HepG2 (cell line): ENCODE data around the gene C6orf136. TPM values are rescaled to one million over a fixed set of nuclear protein-coding genes. Genes with fewer than 3 reads are reported as not detected.

Source experiments
- ATF1 ChIP-seq: IDR thresholded peaks from 2 replicates; pipeline ENCODE4 v1.6.1; 2016; ENCODE audit warnings: mild to moderate bottlenecking, control low read depth
- CBX5 ChIP-seq: sonication (generic); formaldehyde crosslinking; IDR thresholded peaks from 2 replicates; pipeline ENCODE4 v1.4.0; 2020; ENCODE audit warnings: missing genetic modification reagents, borderline replicate concordance
- CHD4 ChIP-seq: fragments of 200-600 bp; sonication (generic); IDR thresholded peaks from 2 replicates; pipeline ENCODE4 v1.7.0; 2017; ENCODE audit warnings: mild to moderate bottlenecking, low read length, borderline replicate concordance
- ERF ChIP-seq: IDR thresholded peaks from 2 replicates; pipeline ENCODE4 v1.6.1; 2018; ENCODE audit warnings: missing biosample characterization, missing genetic modification reagents
- GFI1 ChIP-seq: sonication (generic); formaldehyde crosslinking; IDR thresholded peaks from 2 replicates; pipeline ENCODE4 v1.5.0; 2020; ENCODE audit warnings: missing genetic modification reagents, mild to moderate bottlenecking, borderline replicate concordance
- GZF1 ChIP-seq: sonication (generic); formaldehyde crosslinking; IDR thresholded peaks from 2 replicates; pipeline ENCODE4 v1.5.1; 2020; ENCODE audit warnings: mild to moderate bottlenecking, missing genetic modification reagents
- KLF15 ChIP-seq: sonication (generic); formaldehyde crosslinking; IDR thresholded peaks from 2 replicates; pipeline ENCODE4 v1.8.1; 2023; ENCODE audit warnings: borderline replicate concordance, mild to moderate bottlenecking, inconsistent platforms, missing genetic modification reagents, mixed read lengths
- NFE2L1 ChIP-seq: sonication (generic); formaldehyde crosslinking; IDR thresholded peaks from 2 replicates; pipeline ENCODE4 v1.4.0; 2020; ENCODE audit warnings: missing genetic modification reagents, mild to moderate bottlenecking, borderline replicate concordance
- NKX3-1 ChIP-seq: sonication (generic); formaldehyde crosslinking; IDR thresholded peaks from 2 replicates; pipeline ENCODE4 v1.5.0; 2020; ENCODE audit warnings: missing genetic modification reagents
- NPAS2 ChIP-seq: sonication (generic); formaldehyde crosslinking; IDR thresholded peaks from 2 replicates; pipeline ENCODE4 v1.8.0; 2022; ENCODE audit warnings: mild to moderate bottlenecking, missing genetic modification reagents, borderline replicate concordance
- NR2F6 ChIP-seq, 2 experiments: IDR thresholded peaks; 2 replicates each; pipeline ENCODE4 v1.6.1; 2016; ENCODE audit warnings: antibody characterized with exemption in 1 of 2, mild to moderate bottlenecking in 1 of 2
- PHF5A ChIP-seq: IDR thresholded peaks from one replicate; pipeline ENCODE4 v1.6.1; 2018; ENCODE audit warnings: low read depth, missing genetic modification reagents; ENCODE audit not compliant: unreplicated experiment
- SALL2 ChIP-seq: sonication (generic); formaldehyde crosslinking; IDR thresholded peaks from 2 replicates; pipeline ENCODE4 v1.8.1; 2023; ENCODE audit warnings: mild to moderate bottlenecking, missing genetic modification reagents, inconsistent platforms
- SMAD3 ChIP-seq: sonication (generic); formaldehyde crosslinking; IDR thresholded peaks from 2 replicates; pipeline ENCODE4 v1.4.0; 2020; ENCODE audit warnings: missing genetic modification reagents
- SNAI1 ChIP-seq: sonication (generic); formaldehyde crosslinking; IDR thresholded peaks from 2 replicates; pipeline ENCODE4 v1.5.0; 2020; ENCODE audit warnings: mild to moderate bottlenecking, missing genetic modification reagents, borderline replicate concordance
- STAT5B ChIP-seq: sonication (generic); formaldehyde crosslinking; IDR thresholded peaks from 2 replicates; pipeline ENCODE4 v1.4.0; 2020; ENCODE audit warnings: missing genetic modification reagents
- TBL1XR1 ChIP-seq: fragments of 150-350 bp; IDR thresholded peaks from 2 replicates; pipeline ENCODE4 v1.6.1; 2014; ENCODE audit warnings: borderline replicate concordance, low read length; ENCODE audit not compliant: partially characterized antibody
- TGIF2 ChIP-seq: IDR thresholded peaks from 2 replicates; pipeline ENCODE4 v1.6.1; 2016; ENCODE audit warnings: control low read depth, missing compliant biosample characterization
- ZEB1 ChIP-seq: IDR thresholded peaks from 2 replicates; pipeline ENCODE4 v1.6.1; 2012; ENCODE audit warnings: mild to moderate bottlenecking, low read depth, inconsistent platforms; ENCODE audit not compliant: insufficient replicate concordance
- ZMYM4 ChIP-seq: sonication (generic); formaldehyde crosslinking; IDR thresholded peaks from 2 replicates; pipeline ENCODE4 v1.8.1; 2023; ENCODE audit warnings: mild to moderate bottlenecking, missing genetic modification reagents
- ZNF317 ChIP-seq: sonication (generic); formaldehyde crosslinking; IDR thresholded peaks from 2 replicates; pipeline ENCODE4 v1.5.0; 2020; ENCODE audit warnings: mild to moderate bottlenecking, missing genetic modification reagents
- ZNF451 ChIP-seq: sonication (generic); formaldehyde crosslinking; IDR thresholded peaks from 2 replicates; pipeline ENCODE4 v1.5.0; 2020; ENCODE audit warnings: mild to moderate bottlenecking, missing genetic modification reagents
- ZNF652 ChIP-seq: IDR thresholded peaks from 2 replicates; pipeline ENCODE4 v1.6.1; 2016; ENCODE audit warnings: low read depth, borderline replicate concordance
- ZNF724P ChIP-seq: sonication (generic); formaldehyde crosslinking; IDR thresholded peaks from 2 replicates; pipeline ENCODE4 v1.8.0; 2022; ENCODE audit warnings: missing genetic modification reagents, borderline replicate concordance
- ZNF891 ChIP-seq: sonication (generic); formaldehyde crosslinking; IDR thresholded peaks from 2 replicates; pipeline ENCODE4 v1.5.0; 2020; ENCODE audit warnings: mild to moderate bottlenecking, missing genetic modification reagents
- ZSCAN30 ChIP-seq: sonication (generic); formaldehyde crosslinking; IDR thresholded peaks from 2 replicates; pipeline ENCODE4 v1.5.0; 2020; ENCODE audit warnings: mild to moderate bottlenecking, missing genetic modification reagents
- polyA plus RNA-seq, 8 experiments: library from polyadenylated mRNA; depleted of rRNA in 3 of 8; stranded (reverse) in 7 of 8; unstranded in 1 of 8; fragments of >200 nt; fragmentation: Illumina TruSeq in 4 of 8; extraction: Trizol in 4 of 8; gene quantifications; 2 replicates each; pipeline versions ENCODE4 v1.2.1 to v1.2.3, GENCODE V29; 2011 to 2016; ENCODE audit warnings: low read depth in 4 of 8, missing spikeins in 1 of 8, mixed read lengths in 1 of 8; ENCODE audit not compliant: insufficient read depth in 1 of 8
- total RNA-seq, 5 experiments: library from RNA; depleted of rRNA; stranded (reverse); fragments of >200 nt; fragmentation: Illumina TruSeq; extraction: Trizol; gene quantifications; 2 replicates each; pipeline ENCODE4 v1.2.3, GENCODE V29; 2016; ENCODE audit warnings: low read depth in 1 of 5
- TF ChIP-seq, protein P1 (sequence below): sonication (generic); formaldehyde crosslinking; conservative IDR thresholded peaks from 2 replicates; pipeline ENCODE4 v1.8.1; 2023; ENCODE audit warnings: missing genetic modification reagents
- TF ChIP-seq, protein P2 (sequence below): sonication (generic); formaldehyde crosslinking; IDR thresholded peaks from 2 replicates; pipeline ENCODE4 v1.4.0; 2020; ENCODE audit warnings: missing genetic modification reagents

C6orf136 gene
- total and polyA plus RNA-seq, 2 of the 13 experiments (the other 11 are each of a cell fraction or from before 2014, with no cell fraction given): 12.0 to 26.2 TPM

DNA sequence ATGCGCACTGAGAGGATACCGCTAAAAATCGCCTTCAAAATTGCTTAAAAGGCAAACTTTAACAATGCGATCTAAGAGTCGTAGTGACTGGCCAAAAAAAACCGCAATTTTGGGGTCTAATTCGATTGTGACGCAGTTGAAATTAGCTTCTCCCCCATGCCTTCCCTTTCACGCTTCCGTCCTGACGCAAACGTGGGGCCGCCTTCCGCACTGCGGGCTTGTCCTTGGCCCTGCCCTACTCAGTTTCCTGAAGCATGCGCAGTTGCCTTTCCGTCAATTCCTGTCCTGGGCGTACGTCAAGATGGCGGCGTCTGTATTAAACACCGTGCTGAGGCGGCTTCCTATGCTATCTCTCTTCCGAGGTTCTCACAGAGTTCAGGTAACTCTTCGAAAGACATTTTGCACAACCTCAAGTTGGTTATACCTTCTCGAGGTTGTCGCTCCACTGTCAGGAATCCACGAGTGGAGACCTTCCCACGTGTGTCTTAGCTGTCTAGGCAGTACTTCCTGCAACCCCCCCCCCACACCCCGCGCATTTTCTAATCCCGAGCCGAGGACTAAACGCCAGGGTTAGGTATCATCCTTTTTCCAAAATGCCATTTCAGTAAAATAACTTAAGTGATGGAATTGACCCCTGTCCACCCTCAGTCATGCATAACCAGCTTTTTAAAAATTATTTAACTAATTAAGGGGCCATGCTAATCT, 29.2 kb upstream of the C6orf136 start, which contains the start of gene MRPS18B (continued):
- peak; percentile 74 for TF ChIP-seq TBL1XR1
- TF ChIP-seq ZNF652: no peak
- peak; percentile 97 for TF ChIP-seq TGIF2 (CRISPR knock-in tag)
- peak; percentile 62; the same call in 1 of the 2 replicates for TF ChIP-seq GZF1
- peak; percentile 63; the same call in 1 of the 2 replicates for TF ChIP-seq KLF15 (CRISPR knock-in tag)
- no peak for TF ChIP-seq NPAS2 (CRISPR knock-in tag)
- no peak for TF ChIP-seq ZMYM4 (CRISPR knock-in tag)
- TF ChIP-seq GFI1 (CRISPR knock-in tag): no peak
- TF ChIP-seq, protein P1, sequence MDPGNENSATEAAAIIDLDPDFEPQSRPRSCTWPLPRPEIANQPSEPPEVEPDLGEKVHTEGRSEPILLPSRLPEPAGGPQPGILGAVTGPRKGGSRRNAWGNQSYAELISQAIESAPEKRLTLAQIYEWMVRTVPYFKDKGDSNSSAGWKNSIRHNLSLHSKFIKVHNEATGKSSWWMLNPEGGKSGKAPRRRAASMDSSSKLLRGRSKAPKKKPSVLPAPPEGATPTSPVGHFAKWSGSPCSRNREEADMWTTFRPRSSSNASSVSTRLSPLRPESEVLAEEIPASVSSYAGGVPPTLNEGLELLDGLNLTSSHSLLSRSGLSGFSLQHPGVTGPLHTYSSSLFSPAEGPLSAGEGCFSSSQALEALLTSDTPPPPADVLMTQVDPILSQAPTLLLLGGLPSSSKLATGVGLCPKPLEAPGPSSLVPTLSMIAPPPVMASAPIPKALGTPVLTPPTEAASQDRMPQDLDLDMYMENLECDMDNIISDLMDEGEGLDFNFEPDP (CRISPR knock-in tag): no peak
- TF ChIP-seq ZSCAN30: no peak
- TF ChIP-seq NKX3-1 (CRISPR knock-in tag): no peak; the same call in 1 of the 2 replicates
- TF ChIP-seq ATF1 (CRISPR knock-in tag): peak; percentile 78; the same call in 1 of the 2 replicates
- peak; percentile 90; the same call in 1 of the 2 replicates for TF ChIP-seq ZNF724P (CRISPR knock-in tag)
- peak; percentile 63 for TF ChIP-seq ERF (CRISPR knock-in tag)
- peak; percentile 69; the same call in 1 of the 2 replicates for TF ChIP-seq CBX5 (CRISPR knock-in tag)
- no peak for TF ChIP-seq STAT5B
- peak; percentile 78 for TF ChIP-seq SALL2 (CRISPR knock-in tag)
- TF ChIP-seq SNAI1 (CRISPR knock-in tag): no peak
- no peak; the same call in 1 of the 2 replicates for TF ChIP-seq NFE2L1 (CRISPR knock-in tag)
- TF ChIP-seq CHD4: no peak
- peak; percentile 33; the same call in 1 of the 2 replicates for TF ChIP-seq NR2F6 (IDR thresholded peaks at IDR 0.05)
- 0 out of 2 replicates have a peak, but pooled peaks have one; percentile 8 for TF ChIP-seq NR2F6 (CRISPR knock-in tag; IDR thresholded peaks at IDR 0.05)
- peak; percentile 34; the same call in 1 of the 2 replicates for TF ChIP-seq SMAD3 (CRISPR knock-in tag)
- peak; percentile 91 for TF ChIP-seq ZNF891 (CRISPR knock-in tag)
- TF ChIP-seq, protein P2, sequence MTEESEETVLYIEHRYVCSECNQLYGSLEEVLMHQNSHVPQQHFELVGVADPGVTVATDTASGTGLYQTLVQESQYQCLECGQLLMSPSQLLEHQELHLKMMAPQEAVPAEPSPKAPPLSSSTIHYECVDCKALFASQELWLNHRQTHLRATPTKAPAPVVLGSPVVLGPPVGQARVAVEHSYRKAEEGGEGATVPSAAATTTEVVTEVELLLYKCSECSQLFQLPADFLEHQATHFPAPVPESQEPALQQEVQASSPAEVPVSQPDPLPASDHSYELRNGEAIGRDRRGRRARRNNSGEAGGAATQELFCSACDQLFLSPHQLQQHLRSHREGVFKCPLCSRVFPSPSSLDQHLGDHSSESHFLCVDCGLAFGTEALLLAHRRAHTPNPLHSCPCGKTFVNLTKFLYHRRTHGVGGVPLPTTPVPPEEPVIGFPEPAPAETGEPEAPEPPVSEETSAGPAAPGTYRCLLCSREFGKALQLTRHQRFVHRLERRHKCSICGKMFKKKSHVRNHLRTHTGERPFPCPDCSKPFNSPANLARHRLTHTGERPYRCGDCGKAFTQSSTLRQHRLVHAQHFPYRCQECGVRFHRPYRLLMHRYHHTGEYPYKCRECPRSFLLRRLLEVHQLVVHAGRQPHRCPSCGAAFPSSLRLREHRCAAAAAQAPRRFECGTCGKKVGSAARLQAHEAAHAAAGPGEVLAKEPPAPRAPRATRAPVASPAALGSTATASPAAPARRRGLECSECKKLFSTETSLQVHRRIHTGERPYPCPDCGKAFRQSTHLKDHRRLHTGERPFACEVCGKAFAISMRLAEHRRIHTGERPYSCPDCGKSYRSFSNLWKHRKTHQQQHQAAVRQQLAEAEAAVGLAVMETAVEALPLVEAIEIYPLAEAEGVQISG: peak; percentile 76
- TF ChIP-seq ZNF317 (CRISPR knock-in tag): peak; percentile 72
- peak; percentile 43 for TF ChIP-seq ZEB1
- TF ChIP-seq ZNF451 (CRISPR knock-in tag): no peak
- no peak for TF ChIP-seq PHF5A (CRISPR knock-in tag)
